Activated B cell treated with CpG ODN at 0.5 μM for 24 hours (primary cell): ENCODE measurements around the gene DNAH12. TPM values are rescaled to one million over a fixed set of nuclear protein-coding genes. Genes with fewer than 3 reads are reported as not detected.

ENCODE experiments used
- ATAC-seq: fragments of 200-7000 bp; cut with Tn5 transposase; one replicate; pipeline ENCODE4 v1.10.0; 2021; ENCODE audit warnings: low read depth, mild to moderate bottlenecking, moderate library complexity
- CTCF ChIA-PET: fragments of 350-600 bp; sonication (Branson Sonifier 250); formaldehyde crosslinking; loops from one replicate; lab custom pipeline; 2021; ENCODE audit warnings: antibody characterized with exemption; lab: Charles Lee
- POLR2A ChIA-PET: fragments of 350-600 bp; sonication (Branson Sonifier 250); formaldehyde crosslinking; loops from one replicate; lab custom pipeline; 2021; ENCODE audit warnings: antibody characterized with exemption; lab: Charles Lee
- DNase-seq: peaks from one replicate; pipeline ENCODE4 v3.0.0; 2022
- H3K27ac Mint-ChIP-seq: one replicate; pipeline ENCODE4 v1.8.0; 2020; ENCODE audit warnings: mixed read lengths
- H3K27me3 Mint-ChIP-seq: one replicate; pipeline ENCODE4 v1.8.0; 2021; ENCODE audit warnings: mixed read lengths
- H3K36me3 Mint-ChIP-seq: one replicate; pipeline ENCODE4 v1.8.0; 2021; ENCODE audit warnings: low read depth, mixed read lengths
- H3K4me1 Mint-ChIP-seq: one replicate; pipeline ENCODE4 v1.8.0; 2021; ENCODE audit warnings: mixed read lengths
- H3K4me3 Mint-ChIP-seq: one replicate; pipeline ENCODE4 v1.8.0; 2020; ENCODE audit warnings: mild to moderate bottlenecking, mixed read lengths
- H3K9me3 Mint-ChIP-seq: one replicate; pipeline ENCODE4 v1.8.0; 2020; ENCODE audit warnings: mixed read lengths
- intact Hi-C: fragments of 100-400 bp; cut with micrococcal nuclease; formaldehyde crosslinking; loops from one replicate; pipeline ENCODE4 v1.15.1; 2024
- total RNA-seq: library from RNA; stranded (reverse); gene quantifications from 2 replicates; pipeline ENCODE4 v1.2.3, GENCODE V29; 2022
- TF ChIP-seq, protein P1 (sequence below): fragments of 200-600 bp; IDR thresholded peaks from one replicate; pipeline ENCODE4 v1.8.0; 2022; ENCODE audit warnings: antibody characterized with exemption, mild to moderate bottlenecking

DNAH12 gene
- total RNA-seq, 1 donor from 2014 or later = 0.22 TPM

DNA sequence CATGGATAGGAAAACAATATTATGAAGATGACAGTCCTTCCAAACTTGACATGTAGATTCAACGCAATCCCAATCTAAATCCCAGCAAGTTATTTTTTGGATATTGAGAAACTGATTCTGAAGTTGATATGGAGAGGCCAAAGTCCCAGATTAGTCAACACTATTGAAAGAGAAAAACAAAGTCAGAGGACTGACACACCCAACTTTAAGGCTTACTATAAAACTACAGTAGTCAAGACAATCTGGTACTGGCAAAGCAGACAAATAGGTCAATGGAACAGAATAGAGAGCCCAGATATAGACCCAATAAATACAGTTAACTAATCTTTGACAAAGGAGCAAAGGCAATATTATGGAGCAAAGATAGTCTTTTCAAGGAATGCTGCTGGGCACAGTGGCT is 132.4 kb downstream of the DNAH12 start:
- Mint-ChIP-seq H3K9me3 (no peaks in the 10 kb centered on the region), H3K36me3 (no peaks in the 10 kb centered on the region), H3K4me3 (no peak overlapping the region), H3K4me1 (no peaks in the 10 kb centered on the region), H3K27ac (no peak overlapping the region), H3K27me3 (peaks cover 5% of the 10 kb centered on the region)
- intact Hi-C loops = no loop called here
- CTCF ChIA-PET = no interaction called here
- ATAC-seq (no peak), DNase-seq (no peak)
- POLR2A ChIA-PET = no interaction called here
- TF ChIP-seq, protein P1, sequence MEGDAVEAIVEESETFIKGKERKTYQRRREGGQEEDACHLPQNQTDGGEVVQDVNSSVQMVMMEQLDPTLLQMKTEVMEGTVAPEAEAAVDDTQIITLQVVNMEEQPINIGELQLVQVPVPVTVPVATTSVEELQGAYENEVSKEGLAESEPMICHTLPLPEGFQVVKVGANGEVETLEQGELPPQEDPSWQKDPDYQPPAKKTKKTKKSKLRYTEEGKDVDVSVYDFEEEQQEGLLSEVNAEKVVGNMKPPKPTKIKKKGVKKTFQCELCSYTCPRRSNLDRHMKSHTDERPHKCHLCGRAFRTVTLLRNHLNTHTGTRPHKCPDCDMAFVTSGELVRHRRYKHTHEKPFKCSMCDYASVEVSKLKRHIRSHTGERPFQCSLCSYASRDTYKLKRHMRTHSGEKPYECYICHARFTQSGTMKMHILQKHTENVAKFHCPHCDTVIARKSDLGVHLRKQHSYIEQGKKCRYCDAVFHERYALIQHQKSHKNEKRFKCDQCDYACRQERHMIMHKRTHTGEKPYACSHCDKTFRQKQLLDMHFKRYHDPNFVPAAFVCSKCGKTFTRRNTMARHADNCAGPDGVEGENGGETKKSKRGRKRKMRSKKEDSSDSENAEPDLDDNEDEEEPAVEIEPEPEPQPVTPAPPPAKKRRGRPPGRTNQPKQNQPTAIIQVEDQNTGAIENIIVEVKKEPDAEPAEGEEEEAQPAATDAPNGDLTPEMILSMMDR = no peak

DNA sequence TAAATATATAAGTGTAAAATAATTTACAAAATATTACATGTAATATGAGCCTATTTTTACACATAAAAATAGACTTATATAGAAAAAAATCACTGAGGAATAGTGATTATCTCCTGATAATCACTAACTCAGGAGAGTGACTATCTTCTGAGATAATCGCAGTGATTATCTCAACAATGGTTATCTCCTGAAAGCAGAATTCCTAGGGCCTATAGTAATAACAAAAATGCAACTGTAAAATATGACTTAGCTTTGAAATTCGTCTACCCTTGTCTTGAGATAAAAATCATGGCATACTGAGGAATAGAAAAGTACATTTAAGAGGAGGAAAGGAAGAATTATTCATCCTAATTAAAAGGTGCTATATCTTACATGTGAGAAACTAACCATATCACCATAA is 134.7 kb downstream of the DNAH12 start:
- Mint-ChIP-seq H3K4me3 (no peak overlapping the region), H3K27me3 (peaks cover 7% of the 10 kb centered on the region), H3K9me3 (no peaks in the 10 kb centered on the region), H3K4me1 (no peaks in the 10 kb centered on the region), H3K36me3 (no peaks in the 10 kb centered on the region), H3K27ac (no peak overlapping the region)
- CTCF ChIA-PET = no interaction called here
- DNase-seq = no peak
- intact Hi-C loops = no loop called here
- ATAC-seq = no peak
- POLR2A ChIA-PET = no interaction called here
- TF ChIP-seq, protein P1 = no peak

DNA sequence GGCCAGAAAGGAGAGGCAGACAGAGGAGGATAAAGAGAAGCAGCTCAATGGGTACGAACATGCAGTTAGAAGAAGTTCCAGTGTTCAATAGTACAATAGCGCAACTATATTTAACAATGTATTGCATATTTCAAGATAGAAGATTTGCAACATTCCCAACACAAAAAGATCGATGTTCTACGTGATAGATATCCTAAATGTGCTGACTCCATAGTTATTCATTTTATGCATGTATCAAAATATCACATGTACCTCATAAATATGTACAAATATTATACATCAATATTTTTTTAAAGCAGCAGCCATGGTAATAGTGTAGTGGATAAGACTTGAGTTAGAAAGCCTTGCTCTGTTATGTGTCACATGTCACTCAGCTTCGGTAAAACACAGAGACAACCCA is 141.5 kb downstream of the DNAH12 start:
- Mint-ChIP-seq H3K27me3 (peaks cover 7% of the 10 kb centered on the region), H3K36me3 (no peaks in the 10 kb centered on the region), H3K27ac (no peak overlapping the region), H3K4me1 (peaks cover 4% of the 10 kb centered on the region), H3K4me3 (no peak overlapping the region), H3K9me3 (peaks cover 4% of the 10 kb centered on the region)
- no peak for ATAC-seq
- ChIA-PET POLR2A (no interaction called here), CTCF (no interaction called here)
- DNase-seq = no peak
- TF ChIP-seq, protein P1 = no peak
- intact Hi-C loops = no loop called here

DNA sequence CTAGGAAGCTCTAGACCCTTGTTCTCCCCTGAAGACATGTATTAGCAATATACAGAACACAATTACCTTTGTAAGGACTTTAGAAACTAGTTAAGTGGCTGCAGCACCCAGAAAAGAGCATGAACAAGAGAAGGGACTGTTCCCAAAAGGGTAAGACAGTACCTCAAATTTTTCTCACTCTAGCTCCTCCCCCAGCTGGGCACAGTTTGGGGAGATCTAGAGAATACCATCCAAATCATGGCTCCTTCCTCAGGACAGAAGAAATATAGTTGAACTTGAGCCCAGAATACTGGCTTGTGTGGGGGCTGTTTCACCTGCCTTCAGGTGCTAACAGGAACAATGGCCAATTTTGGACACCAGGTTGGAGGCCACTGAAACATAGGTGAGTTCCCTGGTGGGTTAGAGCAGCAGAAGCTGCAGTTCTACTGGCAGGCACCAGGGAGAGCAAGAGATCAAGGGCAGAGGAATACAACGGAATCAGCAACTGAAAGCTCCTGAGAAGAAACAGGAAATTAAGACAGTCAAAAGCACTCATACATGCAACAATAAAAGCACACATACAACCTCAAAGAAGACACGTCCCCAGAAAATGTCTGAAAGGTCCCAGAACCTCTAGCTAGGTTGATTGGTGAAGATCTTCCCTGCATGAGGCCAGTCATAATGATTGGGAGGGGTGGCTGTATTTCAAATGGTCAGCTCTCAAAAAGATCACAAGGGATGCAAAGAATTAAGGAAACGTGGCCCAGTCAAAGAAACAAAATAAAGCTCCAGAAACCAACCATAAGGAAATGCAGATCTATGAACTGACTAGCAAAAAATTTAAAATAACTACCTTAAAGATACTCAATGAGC is 146.7 kb downstream of the DNAH12 start:
- intact Hi-C loops = loop anchor here (1.0 to 10.0 kb wide), 6 partner anchors 200 to 775 kb away; partner anchors contain the start of gene ARF4
- H3K27ac Mint-ChIP-seq = peak overlapping the region; percentile 43
- ATAC-seq = peak; percentile 98

DNA sequence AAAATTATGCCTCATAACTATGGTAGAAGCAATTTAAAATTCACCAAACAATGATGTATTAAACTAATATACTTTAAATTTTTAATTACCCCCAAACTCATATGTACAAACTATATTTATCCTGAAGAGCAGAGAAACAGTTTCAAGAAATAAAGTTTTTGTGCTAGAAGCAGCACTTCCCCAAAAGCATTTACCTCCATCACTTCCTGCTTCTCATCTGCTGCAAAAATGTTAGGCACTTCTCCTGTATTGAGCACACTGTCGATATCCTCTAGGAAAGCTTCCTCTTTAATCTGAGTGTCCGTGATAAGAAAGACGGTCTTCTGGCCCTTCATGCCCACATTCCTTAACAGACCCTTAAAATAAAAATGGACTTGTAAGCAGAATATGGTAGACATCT is 150.2 kb downstream of the DNAH12 start:
- Mint-ChIP-seq H3K27ac (no peak overlapping the region), H3K4me1 (peaks cover 16% of the 10 kb centered on the region), H3K9me3 (peaks cover under 1% of the 10 kb centered on the region), H3K36me3 (no peaks in the 10 kb centered on the region), H3K27me3 (no peaks in the 10 kb centered on the region), H3K4me3 (peak overlapping the region; percentile 12)
- ATAC-seq (no peak), DNase-seq (no peak)
- CTCF ChIA-PET = interaction anchor here (0.6 kb wide), 1 partner anchor 514 kb away, joined by 3 read pairs; no protein-coding TSS in a partner anchor
- TF ChIP-seq, protein P1 = no peak
- intact Hi-C loops = loop anchor here (10.0 kb wide), 1 partner anchor 431 kb away; no protein-coding TSS in a partner anchor
- POLR2A ChIA-PET = no interaction called here

More for the DNA sequence above, 146.7 kb downstream of the DNAH12 start:
- ChIA-PET POLR2A (no interaction called here), CTCF (interaction anchor here (0.6 to 1.8 kb wide), 17 partner anchors 11 to 514 kb away, joined by 3 to 22 read pairs (median 4); no protein-coding TSS in a partner anchor)
- no peak overlapping the region for H3K4me3 Mint-ChIP-seq
- peaks cover 3% of the 10 kb centered on the region for H3K27me3 Mint-ChIP-seq
- DNase-seq = peak; percentile 17
- no peaks in the 10 kb centered on the region for H3K36me3 Mint-ChIP-seq
- TF ChIP-seq, protein P1 = peak; percentile 79
- H3K9me3 Mint-ChIP-seq = peaks cover 4% of the 10 kb centered on the region
- peaks cover 16% of the 10 kb centered on the region for H3K4me1 Mint-ChIP-seq
